LNCaP clone FGC (cell line): ENCODE data around the gene CHRNA9.

Experiments
- DNase-seq: peaks from one replicate; pipeline ENCODE4 v3.0.0-alpha.2; 2011; ENCODE audit warnings: low read depth
- H3K4me3 ChIP-seq: 2 replicates; pipeline ENCODE4 v1.5.1; 2011; ENCODE audit warnings: mild to moderate bottlenecking, low read depth, low read length, control low read depth
- CTCF ChIP-seq: IDR thresholded peaks from 2 replicates; pipeline ENCODE4 v1.5.1; 2012; ENCODE audit warnings: mild to moderate bottlenecking; ENCODE audit not compliant: control insufficient read depth, insufficient read depth; ENCODE audit errors: extremely low read depth

The CHRNA9 gene

GRCh38 chr4:40328383-40328782, 6.8 kb upstream of the CHRNA9 start:
- no peak for TF ChIP-seq CTCF
- DNase-seq, result no peak
- no peak overlapping the region for H3K4me3 ChIP-seq

- H3K4me3 ChIP-seq, result no peak overlapping the region
- no peak for TF ChIP-seq CTCF
- DNase-seq, result no peak
Measured at GRCh38 chr4:40329805-40330204, 5.3 kb upstream of the CHRNA9 start.

- no peak overlapping the region for H3K4me3 ChIP-seq
- no peak for DNase-seq
- no peak for TF ChIP-seq CTCF
Measured at GRCh38 chr4:40330536-40330935, 4.6 kb upstream of the CHRNA9 start.

- H3K4me3 ChIP-seq, result no peak overlapping the region
- TF ChIP-seq CTCF, result no peak
- peak; percentile 67 for DNase-seq
Measured at GRCh38 chr4:40331101-40331745, 3.9 kb upstream of the CHRNA9 start.

GRCh38 chr4:40331961-40332360, 3.2 kb upstream of the CHRNA9 start:
- no peak for TF ChIP-seq CTCF
- H3K4me3 ChIP-seq, result no peak overlapping the region
- DNase-seq, result no peak

GRCh38 chr4:40333921-40334352, 1.2 kb upstream of the CHRNA9 start:
- no peak for DNase-seq
- no peak for TF ChIP-seq CTCF
- H3K4me3 ChIP-seq, result no peak overlapping the region

GRCh38 chr4:40335525-40335894, 377 bp downstream of the CHRNA9 start:
- H3K4me3 ChIP-seq, result no peak overlapping the region
- no peak for TF ChIP-seq CTCF
- no peak for DNase-seq
